Fibroblast of lung (primary cell): ENCODE data around the gene NDUFA9.

Experiments used
- EZH2 ChIP-seq: IDR thresholded peaks from 2 replicates; pipeline ENCODE4 v1.5.1; 2012; ENCODE audit warnings: low read length, control low read depth, mild to moderate bottlenecking; ENCODE audit errors: missing control alignments
- TF ChIP-seq, protein P1 (sequence below), 2 donors: IDR thresholded peaks in 1 of 2; conservative IDR thresholded peaks in 1 of 2; 1 replicate in 1 of 2; 2 replicates in 1 of 2; pipeline ENCODE4 v1.5.1; 2011 to 2012; ENCODE audit warnings: low read length in 2 of 2, control low read depth in 1 of 2, inconsistent platforms in 1 of 2, low read depth in 1 of 2, mild to moderate bottlenecking in 1 of 2

DNA sequence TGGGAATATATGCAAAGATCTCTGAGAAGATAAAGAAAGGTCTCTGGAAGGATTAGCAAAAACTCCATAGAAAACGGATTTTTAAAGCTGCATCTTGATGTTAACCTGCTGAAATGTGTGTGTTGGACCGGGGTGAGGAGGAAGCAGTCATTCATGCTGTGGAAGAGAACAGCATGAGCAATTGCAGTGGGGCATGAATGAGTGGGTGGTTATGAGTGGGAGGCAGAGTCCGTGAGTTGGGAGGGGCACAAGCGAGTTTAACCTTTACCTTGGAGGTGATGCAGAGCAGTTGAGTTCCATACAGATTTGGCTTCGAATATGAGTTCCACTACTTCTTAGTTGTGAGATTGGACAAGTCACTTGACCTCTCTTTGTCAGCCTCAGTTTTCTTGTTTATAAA, 41.8 kb downstream of the NDUFA9 start:
- TF ChIP-seq, protein P1, sequence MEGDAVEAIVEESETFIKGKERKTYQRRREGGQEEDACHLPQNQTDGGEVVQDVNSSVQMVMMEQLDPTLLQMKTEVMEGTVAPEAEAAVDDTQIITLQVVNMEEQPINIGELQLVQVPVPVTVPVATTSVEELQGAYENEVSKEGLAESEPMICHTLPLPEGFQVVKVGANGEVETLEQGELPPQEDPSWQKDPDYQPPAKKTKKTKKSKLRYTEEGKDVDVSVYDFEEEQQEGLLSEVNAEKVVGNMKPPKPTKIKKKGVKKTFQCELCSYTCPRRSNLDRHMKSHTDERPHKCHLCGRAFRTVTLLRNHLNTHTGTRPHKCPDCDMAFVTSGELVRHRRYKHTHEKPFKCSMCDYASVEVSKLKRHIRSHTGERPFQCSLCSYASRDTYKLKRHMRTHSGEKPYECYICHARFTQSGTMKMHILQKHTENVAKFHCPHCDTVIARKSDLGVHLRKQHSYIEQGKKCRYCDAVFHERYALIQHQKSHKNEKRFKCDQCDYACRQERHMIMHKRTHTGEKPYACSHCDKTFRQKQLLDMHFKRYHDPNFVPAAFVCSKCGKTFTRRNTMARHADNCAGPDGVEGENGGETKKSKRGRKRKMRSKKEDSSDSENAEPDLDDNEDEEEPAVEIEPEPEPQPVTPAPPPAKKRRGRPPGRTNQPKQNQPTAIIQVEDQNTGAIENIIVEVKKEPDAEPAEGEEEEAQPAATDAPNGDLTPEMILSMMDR (conservative IDR thresholded peaks at IDR 0.05 in 1 of 2, IDR thresholded peaks at IDR 0.05 in 1 of 2; ENCODE audit: low read depth in 1 of 2, low read length in 2 of 2): no peak
- no peak for TF ChIP-seq EZH2
